GM10847 (cell line): ENCODE measurements around the gene AP1S3.

Source experiments
- POLR2A ChIP-seq: IDR thresholded peaks from 2 replicates; pipeline ENCODE4 v1.6.1; 2011; ENCODE audit not compliant: insufficient read length; ENCODE audit errors: extremely low read depth

The AP1S3 gene

GRCh38 chr2:223824301-223824700 is 13.1 kb downstream of the AP1S3 start:
- TF ChIP-seq POLR2A = no peak

DNA sequence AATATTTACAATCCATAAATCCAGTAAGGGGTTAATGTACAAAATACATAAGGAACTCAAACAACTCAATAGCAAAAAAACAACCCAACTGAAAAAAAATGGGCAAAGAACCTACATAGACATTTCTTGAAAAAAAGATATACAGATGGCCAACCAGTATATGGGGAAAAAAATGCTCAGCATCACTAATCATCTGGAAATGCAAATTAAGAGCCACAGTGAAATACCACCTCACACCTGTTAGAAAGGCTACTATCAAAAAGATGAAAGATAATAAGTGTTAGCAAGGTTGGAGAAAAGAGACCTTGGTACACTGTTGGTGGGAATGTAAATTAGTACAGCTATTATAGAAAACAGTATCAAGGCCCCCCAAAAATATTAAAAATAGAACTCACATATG is 14.6 kb downstream of the AP1S3 start:
- no peak for TF ChIP-seq POLR2A

DNA sequence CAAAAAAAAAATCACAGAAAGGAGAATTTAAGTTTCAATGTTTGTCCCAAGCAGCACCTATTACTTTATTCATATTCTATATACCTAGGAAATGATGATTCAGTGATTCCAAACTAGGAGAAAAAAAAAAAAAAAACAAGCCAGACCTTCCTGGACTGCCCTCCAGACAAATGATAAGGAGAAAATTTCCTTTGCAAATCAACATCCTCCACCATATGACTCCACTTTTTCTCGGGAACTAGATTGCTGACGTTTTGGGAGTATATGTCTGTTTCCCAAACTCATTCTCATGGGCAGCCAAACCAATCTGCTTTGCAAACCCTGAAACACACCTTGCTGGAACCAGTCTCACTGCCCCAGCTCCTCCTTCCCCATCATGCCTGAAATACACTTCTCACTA is 16.8 kb downstream of the AP1S3 start:
- no peak for TF ChIP-seq POLR2A

DNA sequence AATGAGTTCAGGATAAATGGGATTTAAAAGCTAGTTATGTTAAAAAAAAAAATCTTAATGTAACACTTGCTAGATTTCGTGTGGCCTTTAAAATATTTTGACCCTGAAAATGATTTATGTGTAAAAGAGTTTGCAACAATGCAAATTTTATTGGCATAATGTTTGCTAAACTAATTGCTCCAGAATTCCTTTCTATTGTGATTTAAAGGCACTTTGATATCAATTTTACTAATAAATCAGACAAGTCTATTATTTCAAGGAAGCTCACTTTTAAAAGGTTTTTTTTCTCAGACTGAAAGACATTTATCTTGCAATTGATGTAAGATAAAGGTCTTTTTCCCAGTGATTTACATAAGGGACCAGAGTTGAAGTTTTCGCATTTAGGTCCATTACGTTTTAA is 17.5 kb downstream of the AP1S3 start:
- no peak for TF ChIP-seq POLR2A

- TF ChIP-seq POLR2A = no peak
Measured at GRCh38 chr2:223815884-223816570, 21.4 kb downstream of the AP1S3 start.

DNA sequence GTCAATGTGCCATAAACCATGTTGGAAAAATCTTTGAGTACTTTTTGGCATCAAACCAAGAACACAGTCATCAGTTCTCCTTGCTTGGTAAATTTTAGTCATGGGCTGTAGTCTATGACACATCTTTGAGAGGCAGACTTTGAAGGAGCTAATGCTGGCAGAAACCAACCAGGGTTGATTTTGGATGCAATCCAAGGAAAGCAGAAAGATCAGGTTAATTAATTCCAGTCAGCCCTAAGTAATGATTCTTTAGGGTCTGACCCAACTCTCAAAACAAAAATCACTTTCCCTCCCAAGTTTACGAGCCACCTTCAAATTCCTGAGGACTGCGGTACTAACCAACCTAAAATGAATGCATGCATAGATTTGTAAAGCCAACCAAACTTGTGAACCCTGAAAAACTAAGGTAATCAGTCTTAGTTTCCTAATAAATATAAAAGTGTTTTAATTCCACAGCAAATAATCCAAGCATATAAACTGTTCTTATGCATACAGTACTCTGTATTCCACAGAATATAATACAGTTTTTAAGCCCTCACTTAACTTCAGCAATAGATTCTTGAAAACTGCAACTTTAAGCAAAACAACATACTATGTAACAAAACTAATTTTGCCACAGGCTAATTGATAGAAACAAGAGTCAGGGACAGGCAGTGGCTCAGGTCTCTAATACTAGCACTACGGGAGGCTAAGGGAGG is 22.0 kb downstream of the AP1S3 start:
- TF ChIP-seq POLR2A = no peak

DNA sequence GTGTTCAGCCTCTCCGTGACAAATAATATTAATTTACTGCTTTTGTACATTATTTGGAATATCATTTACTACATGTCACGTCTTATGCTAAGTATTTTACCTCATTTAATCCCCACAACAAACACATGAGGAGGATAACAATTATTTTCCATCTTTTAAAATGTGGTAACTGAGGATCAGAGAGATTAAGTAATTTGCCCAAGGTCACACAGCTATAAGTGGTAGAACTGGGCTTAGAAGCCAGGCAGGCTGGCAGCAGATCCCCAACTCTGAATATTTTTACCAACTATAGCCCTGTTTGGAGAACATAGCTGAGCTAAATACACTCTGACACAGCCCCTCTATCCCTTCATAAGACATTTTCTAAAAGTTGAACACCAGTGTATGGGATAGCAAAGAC is 24.1 kb downstream of the AP1S3 start:
- TF ChIP-seq POLR2A = no peak

GRCh38 chr2:223811757-223812156 is 25.6 kb downstream of the AP1S3 start:
- no peak for TF ChIP-seq POLR2A

GRCh38 chr2:223805008-223805407 is 32.4 kb downstream of the AP1S3 start:
- TF ChIP-seq POLR2A = no peak

DNA sequence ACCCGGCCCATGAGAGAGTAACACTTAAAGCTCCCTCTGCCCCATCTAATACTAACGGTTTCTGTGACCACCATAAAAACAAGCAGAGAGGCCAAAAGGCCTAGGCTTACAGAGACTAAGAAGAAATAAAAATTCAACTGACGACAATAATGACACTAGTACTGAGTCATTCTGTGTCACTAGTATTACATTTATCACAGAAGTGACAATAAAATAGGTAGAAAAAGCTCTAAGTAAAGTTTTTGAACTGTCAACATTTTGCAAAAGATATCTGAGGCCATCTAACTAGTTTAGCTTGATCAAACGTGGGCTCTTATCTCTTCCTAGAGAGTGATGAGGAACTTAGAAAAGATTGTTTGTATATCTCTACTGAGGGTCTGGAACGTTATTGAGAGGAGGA is 35.6 kb downstream of the AP1S3 start:
- no peak for TF ChIP-seq POLR2A

GRCh38 chr2:223800908-223801307 is 36.5 kb downstream of the AP1S3 start:
- TF ChIP-seq POLR2A = no peak

GRCh38 chr2:223797811-223798721 is 39.3 kb downstream of the AP1S3 start:
- TF ChIP-seq POLR2A = no peak

GRCh38 chr2:223797037-223797436 is 40.3 kb downstream of the AP1S3 start:
- no peak for TF ChIP-seq POLR2A

DNA sequence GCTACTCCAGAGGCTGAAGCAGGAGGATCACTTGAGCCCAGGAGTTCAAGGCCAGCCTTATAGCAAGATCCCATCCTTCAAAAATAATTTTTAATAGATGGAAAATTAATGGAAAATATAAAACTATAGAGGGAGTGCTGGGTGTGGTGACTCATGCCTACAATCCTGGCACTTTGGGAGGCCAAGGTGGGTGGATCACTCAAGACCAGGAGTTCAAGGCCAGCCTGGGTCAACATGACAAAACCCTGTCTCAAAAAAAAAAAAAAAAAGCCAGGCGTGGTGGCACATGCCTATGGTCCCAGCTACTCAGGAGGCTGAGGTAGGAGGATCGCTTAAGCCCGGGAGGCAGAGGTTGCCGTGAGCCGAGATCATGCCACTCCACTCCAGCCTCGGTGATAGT is 48.0 kb downstream of the AP1S3 start:
- TF ChIP-seq POLR2A = no peak

DNA sequence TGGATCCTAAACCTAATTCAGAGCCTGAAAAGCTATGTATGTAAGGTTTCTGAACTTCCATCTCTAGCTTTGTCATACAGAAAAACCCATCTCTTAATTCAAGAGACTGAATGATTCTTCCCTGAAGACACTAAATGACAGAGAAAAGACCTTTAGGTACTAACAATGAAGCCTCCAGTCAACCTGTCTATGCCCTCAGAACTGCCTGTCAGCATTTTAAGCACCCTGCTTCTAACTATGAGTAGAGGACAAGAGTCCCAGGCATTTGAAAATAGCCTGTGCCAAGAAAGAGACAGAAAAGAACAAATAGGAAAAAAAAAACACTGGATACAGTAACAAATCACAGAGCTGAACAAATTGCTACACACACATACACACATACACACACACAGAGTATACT is 48.6 kb downstream of the AP1S3 start:
- TF ChIP-seq POLR2A = no peak

- no peak for TF ChIP-seq POLR2A
Measured at GRCh38 chr2:223787358-223787757, 50.0 kb downstream of the AP1S3 start.

DNA sequence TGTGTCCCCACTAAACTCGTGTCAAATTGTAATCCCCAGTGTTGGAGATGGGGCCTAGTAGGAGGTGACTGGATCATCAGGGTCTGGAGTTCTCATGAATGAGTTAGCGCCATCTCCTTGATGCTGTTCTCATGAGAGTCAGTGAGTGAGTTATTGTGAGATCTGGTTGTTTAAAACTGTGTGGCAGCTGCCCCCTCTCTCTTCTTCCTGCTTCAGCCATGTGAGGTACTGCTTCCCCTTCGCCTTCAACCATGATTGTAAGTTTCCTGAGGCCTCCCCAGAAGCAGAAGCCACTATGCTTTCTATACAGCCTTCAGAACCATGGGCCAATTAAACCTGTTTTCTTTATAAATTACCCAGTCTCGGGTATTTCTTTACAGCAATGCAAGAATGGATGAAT is 50.4 kb downstream of the AP1S3 start:
- no peak for TF ChIP-seq POLR2A

DNA sequence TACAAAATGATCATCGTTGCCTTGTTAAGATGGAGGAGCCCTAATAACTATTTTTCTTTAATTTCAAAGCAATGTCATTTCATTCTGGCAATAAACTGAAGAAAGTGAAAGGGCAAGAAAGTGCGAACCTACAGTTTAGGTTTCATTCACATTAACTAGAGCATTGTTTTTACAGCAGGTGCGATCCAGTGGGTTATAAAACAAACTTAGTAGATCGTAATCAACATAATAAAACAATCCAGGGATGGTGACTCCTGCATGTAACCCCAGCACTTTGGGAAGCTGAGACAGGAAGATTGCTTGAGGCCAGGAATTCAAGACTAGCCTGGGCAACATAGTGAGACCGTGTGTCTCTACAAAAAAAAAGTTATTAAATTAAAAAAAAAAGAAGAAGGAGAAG is 51.1 kb downstream of the AP1S3 start:
- no peak for TF ChIP-seq POLR2A
